Measurements from ENCODE around the gene OR6B1.

OR6B1 gene

GRCh38 chr7:144000020-144000419 is at the start of gene OR6B1:
TSS of gene OR6B1 (plus strand) at chr7:144000320. CDS start at chr7:144003997, 3,677 bp downstream.
- no peak for DNase-seq

- DNase-seq: no peak
Observed at GRCh38 chr7:143953421-143953820, 46.7 kb upstream of the OR6B1 start.

- no peak for DNase-seq
Observed at GRCh38 chr7:143954135-143954534, 46.0 kb upstream of the OR6B1 start.

GRCh38 chr7:143954544-143954943 is 45.6 kb upstream of the OR6B1 start, which contains the start of gene OR2F1:
TSS of gene OR2F1 (plus strand) at chr7:143954844. CDS start at chr7:143959971, 5,127 bp downstream.
- no peak for DNase-seq

GRCh38 chr7:143958781-143959180 is 41.3 kb upstream of the OR6B1 start:
- DNase-seq: no peak

GRCh38 chr7:143960813-143961610 is 39.1 kb upstream of the OR6B1 start:
- no peak for DNase-seq

- no peak for DNase-seq
Observed at GRCh38 chr7:143965280-143965679, 34.8 kb upstream of the OR6B1 start.

- DNase-seq: no peak
Observed at GRCh38 chr7:143967398-143967797, 32.7 kb upstream of the OR6B1 start.

- no peak for DNase-seq
Observed at GRCh38 chr7:143973870-143974416, 26.2 kb upstream of the OR6B1 start.

GRCh38 chr7:143974459-143974858 is 25.7 kb upstream of the OR6B1 start:
- no peak for DNase-seq

- DNase-seq: no peak
Observed at GRCh38 chr7:143975617-143976016, 24.5 kb upstream of the OR6B1 start.

GRCh38 chr7:143978585-143978984 is 21.5 kb upstream of the OR6B1 start:
- DNase-seq: no peak

- DNase-seq: no peak
Observed at GRCh38 chr7:143979359-143979758, 20.8 kb upstream of the OR6B1 start.

- no peak for DNase-seq
Observed at GRCh38 chr7:143979998-143980397, 20.1 kb upstream of the OR6B1 start.

- no peak for DNase-seq
Observed at GRCh38 chr7:143980746-143981510, 19.2 kb upstream of the OR6B1 start.

- no peak for DNase-seq
Observed at GRCh38 chr7:143983960-143984359, 16.2 kb upstream of the OR6B1 start.

- no peak for DNase-seq
Observed at GRCh38 chr7:143987513-143987912, 12.6 kb upstream of the OR6B1 start.

GRCh38 chr7:143988976-143989745 is 11.0 kb upstream of the OR6B1 start:
- no peak for DNase-seq

GRCh38 chr7:143992670-143993069 is 7.5 kb upstream of the OR6B1 start:
- DNase-seq: no peak

- no peak for DNase-seq
Observed at GRCh38 chr7:143993924-143994323, 6.2 kb upstream of the OR6B1 start.

GRCh38 chr7:144001543-144001942 is 1.4 kb downstream of the OR6B1 start:
- DNase-seq: no peak

- no peak for DNase-seq
Observed at GRCh38 chr7:144004703-144005102, 4.6 kb downstream of the OR6B1 start.
